Right atrium auricular region (tissue), 2 donors: ENCODE data around the gene REPS2. TPM values are rescaled to one million over a fixed set of nuclear protein-coding genes. Genes with fewer than 3 reads are reported as not detected.

Source experiments
- DNase-seq: peaks from one replicate; pipeline ENCODE4 v3.0.0-alpha.2; 2019; ENCODE audit warnings: low spot score
- H3K27ac ChIP-seq, 2 donors: fragments of 200-600 bp; sonication (generic); 1 replicate in 1 of 2; 2 replicates in 1 of 2; pipeline ENCODE4 v1.5.1; 2016 to 2019
- H3K27me3 ChIP-seq, 2 donors: fragments of 200-600 bp; sonication (generic); one replicate each; pipeline versions ENCODE4 v1.5.1 to v1.6.0; 2017 to 2019
- H3K36me3 ChIP-seq: fragments of 200-600 bp; sonication (generic); one replicate; pipeline ENCODE4 v1.5.1; 2016
- H3K4me1 ChIP-seq, 2 donors: fragments of 200-600 bp; sonication (generic); one replicate each; pipeline versions ENCODE4 v1.5.1 to v1.6.0; 2017 to 2019
- H3K4me3 ChIP-seq, 2 donors: fragments of 200-600 bp; sonication (generic); 1 replicate in 1 of 2; 2 replicates in 1 of 2; pipeline ENCODE4 v1.5.1; 2017 to 2019; ENCODE audit warnings: mild to moderate bottlenecking in 1 of 2, moderate library complexity in 1 of 2
- H3K9me3 ChIP-seq, 2 donors: fragments of 200-600 bp; sonication (generic); one replicate each; pipeline ENCODE4 v1.5.1; 2019
- CTCF ChIP-seq, 2 donors: fragments of 200-600 bp; sonication (generic); IDR thresholded peaks; one replicate each; pipeline ENCODE4 v1.5.1; 2019; ENCODE audit warnings: antibody characterized with exemption in 2 of 2
- total RNA-seq, 2 donors: library from RNA; depleted of rRNA; stranded (reverse); fragments of >200 nt; gene quantifications; one replicate each; pipeline ENCODE4 v1.1.0, GENCODE V29; 2016

Gene REPS2
- total RNA-seq, 2 donors from 2014 or later = 6.2 to 14.1 TPM

GRCh38 chrX:17007134-17007768 is 60.8 kb downstream of the REPS2 start:
- H3K27me3 ChIP-seq = no peaks in the 10 kb centered on the region
- H3K4me1 ChIP-seq = no peaks in the 10 kb centered on the region
- peak in 1 of 2 donors; percentile 39 for TF ChIP-seq CTCF (IDR thresholded peaks at IDR 0.05)
- H3K4me3 ChIP-seq = no peak overlapping the region
- H3K27ac ChIP-seq = no peak overlapping the region
- no peak for DNase-seq
- no peaks in the 10 kb centered on the region for H3K9me3 ChIP-seq
- H3K36me3 ChIP-seq = no peaks in the 10 kb centered on the region

GRCh38 chrX:17009856-17010625 is 63.6 kb downstream of the REPS2 start:
- H3K36me3 ChIP-seq = no peaks in the 10 kb centered on the region
- no peak overlapping the region for H3K27ac ChIP-seq
- TF ChIP-seq CTCF (IDR thresholded peaks at IDR 0.05) = no peak
- H3K4me3 ChIP-seq = no peak overlapping the region
- H3K4me1 ChIP-seq = no peaks in the 10 kb centered on the region
- no peaks in the 10 kb centered on the region for H3K27me3 ChIP-seq
- no peaks in the 10 kb centered on the region for H3K9me3 ChIP-seq
- DNase-seq = no peak

- no peak for TF ChIP-seq CTCF (IDR thresholded peaks at IDR 0.05)
- Histone ChIP-seq H3K9me3 (no peaks in the 10 kb centered on the region), H3K36me3 (no peaks in the 10 kb centered on the region), H3K4me1 (no peaks in the 10 kb centered on the region), H3K27ac (no peak overlapping the region), H3K27me3 (no peaks in the 10 kb centered on the region), H3K4me3 (no peak overlapping the region)
- no peak for DNase-seq
Measured at GRCh38 chrX:17012465-17012864, 66.0 kb downstream of the REPS2 start.

GRCh38 chrX:17014216-17014615 is 67.8 kb downstream of the REPS2 start:
- H3K36me3 ChIP-seq = no peaks in the 10 kb centered on the region
- TF ChIP-seq CTCF (IDR thresholded peaks at IDR 0.05) = no peak

DNA sequence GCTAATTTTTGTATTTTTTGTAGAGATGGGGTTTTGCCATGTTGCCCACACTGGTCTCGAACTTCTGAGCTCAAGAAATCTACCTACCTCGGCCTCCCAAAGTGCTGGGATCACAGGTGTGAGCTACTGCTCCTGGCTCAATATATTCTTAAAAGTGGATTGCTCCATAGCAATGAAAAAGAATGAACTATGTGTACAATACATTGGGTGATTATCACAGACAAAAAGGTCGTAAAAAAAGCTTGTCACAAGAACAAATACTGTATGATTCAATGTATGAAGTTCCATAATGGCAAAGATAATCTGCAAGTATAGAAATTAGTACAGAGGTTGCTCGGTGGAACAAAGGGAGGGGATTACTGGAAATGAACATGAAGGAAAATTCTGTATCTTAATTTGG is 70.7 kb downstream of the REPS2 start:
- H3K36me3 ChIP-seq = no peaks in the 10 kb centered on the region
- no peak overlapping the region for H3K27ac ChIP-seq
- H3K27me3 ChIP-seq = no peaks in the 10 kb centered on the region
- no peak for TF ChIP-seq CTCF (IDR thresholded peaks at IDR 0.05)
- H3K4me1 ChIP-seq = no peaks in the 10 kb centered on the region
- no peak overlapping the region for H3K4me3 ChIP-seq
- H3K9me3 ChIP-seq = no peaks in the 10 kb centered on the region
- DNase-seq = no peak

More at GRCh38 chrX:17014216-17014615, 67.8 kb downstream of the REPS2 start:
- no peaks in the 10 kb centered on the region for H3K4me1 ChIP-seq
- no peaks in the 10 kb centered on the region for H3K27me3 ChIP-seq
- H3K27ac ChIP-seq = no peak overlapping the region
- no peak overlapping the region for H3K4me3 ChIP-seq
- no peak for DNase-seq
- H3K9me3 ChIP-seq = no peaks in the 10 kb centered on the region
